Activated CD8-positive, alpha-beta memory T cell treated with anti-CD3 and anti-CD28 coated beads for 1 hour (primary cell): Measurements from ENCODE around the gene FYN.
A peak's percentile ranks its signal among the peaks of the same experiment; 100 is the strongest.

Experiments used
- DNase-seq, 2 donors: peaks; one replicate each; pipeline ENCODE4 v3.0.0-alpha.2; 2020; ENCODE audit warnings: low read depth in 1 of 2; ENCODE audit errors: extremely low read depth in 1 of 2

FYN gene

GRCh38 chr6:111713236-111713635, 160.0 kb downstream of the FYN start:
- DNase-seq: no peak

GRCh38 chr6:111711984-111712752, 161.1 kb downstream of the FYN start:
- DNase-seq: no peak

- no peak for DNase-seq
Measured at GRCh38 chr6:111711476-111711875, 161.8 kb downstream of the FYN start.

GRCh38 chr6:111710911-111711310, 162.3 kb downstream of the FYN start:
- no peak for DNase-seq

GRCh38 chr6:111710439-111710838, 162.8 kb downstream of the FYN start:
- no peak for DNase-seq

GRCh38 chr6:111709615-111710398, 163.4 kb downstream of the FYN start:
- peak in 1 of 2 donors; percentile 27 for DNase-seq

- no peak for DNase-seq
Measured at GRCh38 chr6:111709201-111709600, 164.1 kb downstream of the FYN start.

- DNase-seq: no peak
Measured at GRCh38 chr6:111707773-111708172, 165.5 kb downstream of the FYN start.

- no peak for DNase-seq
Measured at GRCh38 chr6:111706841-111707391, 166.3 kb downstream of the FYN start.

GRCh38 chr6:111703723-111704122, 169.5 kb downstream of the FYN start:
- no peak for DNase-seq

- no peak for DNase-seq
Measured at GRCh38 chr6:111702268-111702667, 171.0 kb downstream of the FYN start.

- no peak for DNase-seq
Measured at GRCh38 chr6:111701146-111701545, 172.1 kb downstream of the FYN start.

- no peak for DNase-seq
Measured at GRCh38 chr6:111700135-111700690, 173.0 kb downstream of the FYN start.

- DNase-seq: no peak
Measured at GRCh38 chr6:111699123-111699522, 174.1 kb downstream of the FYN start.

GRCh38 chr6:111696814-111697213, 176.4 kb downstream of the FYN start:
- DNase-seq: no peak

- DNase-seq: no peak
Measured at GRCh38 chr6:111692327-111693164, 180.7 kb downstream of the FYN start.

- no peak for DNase-seq
Measured at GRCh38 chr6:111691345-111692225, 181.7 kb downstream of the FYN start.

GRCh38 chr6:111689946-111690345, 183.3 kb downstream of the FYN start:
- DNase-seq: no peak

- no peak for DNase-seq
Measured at GRCh38 chr6:111689419-111689818, 183.8 kb downstream of the FYN start.

- DNase-seq: no peak
Measured at GRCh38 chr6:111688331-111688730, 184.9 kb downstream of the FYN start.
